Measurements from ENCODE around the gene ATXN2. TPM values are rescaled to one million over a fixed set of nuclear protein-coding genes. Genes with fewer than 3 reads are reported as not detected.
A peak's percentile ranks its signal among the peaks of the same experiment; 100 is the strongest.

ATXN2 gene
- total and polyA plus RNA-seq, 9 of the 15 experiments (the other 6 are each of a cell fraction or from before 2014, with no cell fraction given): 16.8 to 67.8 (median 29.3) TPM

GRCh38 chr12:111437816-111438454 is 161.2 kb downstream of the ATXN2 start (continued):
- TF ChIP-seq SRF (CRISPR knock-in tag; IDR thresholded peaks at IDR 0.05) (no peak), ILK (tag; IDR thresholded peaks at IDR 0.05; ENCODE audit: borderline replicate concordance, low read depth) (no peak), ATF2 (CRISPR knock-in tag; IDR thresholded peaks at IDR 0.05) (no peak), THRAP3 (IDR thresholded peaks at IDR 0.05; ENCODE audit: borderline replicate concordance) (no peak), MLX (CRISPR knock-in tag; conservative IDR thresholded peaks at IDR 0.05) (no peak), ARNT (IDR thresholded peaks at IDR 0.05) (no peak), MEF2D (tag; conservative IDR thresholded peaks at IDR 0.05; ENCODE audit: low read depth) (no peak), PATZ1 (CRISPR knock-in tag; IDR thresholded peaks at IDR 0.05; ENCODE audit: borderline replicate concordance) (no peak), COPS2 (conservative IDR thresholded peaks at IDR 0.05) (no peak), BACH1 (tag; IDR thresholded peaks at IDR 0.05) (no peak), MNT (conservative IDR thresholded peaks at IDR 0.05) (no peak), ZNF830 (CRISPR knock-in tag; IDR thresholded peaks at IDR 0.05) (no peak), CGGBP1 (CRISPR knock-in tag; IDR thresholded peaks at IDR 0.05) (no peak), ZC3H8 (IDR thresholded peaks at IDR 0.05) (no peak), HCFC1 (IDR thresholded peaks at IDR 0.05; ENCODE audit: low read depth, low read length) (no peak), PRPF4 (IDR thresholded peaks at IDR 0.05; ENCODE audit: insufficient read depth, low read depth, low read length, poor library complexity, severe bottlenecking) (no peak), ZC3H11A (IDR thresholded peaks at IDR 0.05; ENCODE audit: low read depth, low read length) (no peak), ZBTB2 (IDR thresholded peaks at IDR 0.05) (peak; percentile 44; the same call in 1 of the 2 replicates), MBD2 (IDR thresholded peaks at IDR 0.05; ENCODE audit: borderline replicate concordance, low read depth) (no peak), ZNF253 (CRISPR knock-in tag; conservative IDR thresholded peaks at IDR 0.05) (no peak), SMAD4 (CRISPR knock-in tag; conservative IDR thresholded peaks at IDR 0.05) (peak; percentile 42; the same call in 1 of the 2 replicates)

All from K562 (cell line).